GM12874 (cell line): ENCODE data around the gene OVAAL.

ENCODE experiments used
- TF ChIP-seq, protein P1 (sequence below): IDR thresholded peaks from 2 replicates; pipeline ENCODE4 v1.5.1; 2011; ENCODE audit warnings: low read depth, mild to moderate bottlenecking, control low read depth, low read length, moderate library complexity; ENCODE audit not compliant: insufficient read depth

OVAAL gene

GRCh38 chr1:180558664-180559063 lies at the start of gene OVAAL:
Gene OVAAL, plus strand, starts transcription at chr1:180558964.
- TF ChIP-seq, protein P1, sequence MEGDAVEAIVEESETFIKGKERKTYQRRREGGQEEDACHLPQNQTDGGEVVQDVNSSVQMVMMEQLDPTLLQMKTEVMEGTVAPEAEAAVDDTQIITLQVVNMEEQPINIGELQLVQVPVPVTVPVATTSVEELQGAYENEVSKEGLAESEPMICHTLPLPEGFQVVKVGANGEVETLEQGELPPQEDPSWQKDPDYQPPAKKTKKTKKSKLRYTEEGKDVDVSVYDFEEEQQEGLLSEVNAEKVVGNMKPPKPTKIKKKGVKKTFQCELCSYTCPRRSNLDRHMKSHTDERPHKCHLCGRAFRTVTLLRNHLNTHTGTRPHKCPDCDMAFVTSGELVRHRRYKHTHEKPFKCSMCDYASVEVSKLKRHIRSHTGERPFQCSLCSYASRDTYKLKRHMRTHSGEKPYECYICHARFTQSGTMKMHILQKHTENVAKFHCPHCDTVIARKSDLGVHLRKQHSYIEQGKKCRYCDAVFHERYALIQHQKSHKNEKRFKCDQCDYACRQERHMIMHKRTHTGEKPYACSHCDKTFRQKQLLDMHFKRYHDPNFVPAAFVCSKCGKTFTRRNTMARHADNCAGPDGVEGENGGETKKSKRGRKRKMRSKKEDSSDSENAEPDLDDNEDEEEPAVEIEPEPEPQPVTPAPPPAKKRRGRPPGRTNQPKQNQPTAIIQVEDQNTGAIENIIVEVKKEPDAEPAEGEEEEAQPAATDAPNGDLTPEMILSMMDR = no peak

GRCh38 chr1:180510882-180511281 lies 47.9 kb upstream of the OVAAL start:
- TF ChIP-seq, protein P1 = no peak

GRCh38 chr1:180513531-180513930 lies 45.2 kb upstream of the OVAAL start:
- TF ChIP-seq, protein P1 = no peak

GRCh38 chr1:180515364-180515763 lies 43.4 kb upstream of the OVAAL start:
- TF ChIP-seq, protein P1 = no peak

GRCh38 chr1:180515857-180516388 lies 42.8 kb upstream of the OVAAL start:
- TF ChIP-seq, protein P1 = peak; percentile 70

- TF ChIP-seq, protein P1 = no peak
Measured at GRCh38 chr1:180519846-180520245, 38.9 kb upstream of the OVAAL start.

- TF ChIP-seq, protein P1 = no peak
Measured at GRCh38 chr1:180521474-180522212, 37.1 kb upstream of the OVAAL start.
